HPDE6-E6E7 (cell line): Measurements from ENCODE around the gene ERMN.

ENCODE experiments used
- DNase-seq: peaks from one replicate; pipeline ENCODE4 v3.0.0; 2011; ENCODE audit warnings: missing footprints; ENCODE audit errors: extremely low spot score

The ERMN gene

DNA sequence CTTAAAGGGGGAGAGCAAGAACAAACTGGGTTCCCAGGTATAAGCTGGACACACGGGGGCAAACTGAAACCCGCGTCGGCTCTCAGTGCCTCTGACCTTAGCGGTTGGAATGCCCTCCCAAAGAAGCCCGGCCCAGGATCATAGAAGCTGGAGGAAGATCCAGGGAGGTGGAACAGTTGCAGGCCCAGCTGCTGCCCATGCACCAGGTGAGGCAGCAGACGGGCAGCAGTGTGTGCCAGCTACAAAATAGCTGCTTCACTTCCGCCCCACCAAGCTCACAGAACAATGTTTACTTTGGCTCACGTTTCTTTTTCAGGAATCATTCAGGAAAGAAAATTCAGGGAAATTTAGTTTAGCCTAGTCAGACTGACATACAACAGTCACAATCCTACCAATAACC lies 3.9 kb upstream of the ERMN start:
- no peak for DNase-seq

DNA sequence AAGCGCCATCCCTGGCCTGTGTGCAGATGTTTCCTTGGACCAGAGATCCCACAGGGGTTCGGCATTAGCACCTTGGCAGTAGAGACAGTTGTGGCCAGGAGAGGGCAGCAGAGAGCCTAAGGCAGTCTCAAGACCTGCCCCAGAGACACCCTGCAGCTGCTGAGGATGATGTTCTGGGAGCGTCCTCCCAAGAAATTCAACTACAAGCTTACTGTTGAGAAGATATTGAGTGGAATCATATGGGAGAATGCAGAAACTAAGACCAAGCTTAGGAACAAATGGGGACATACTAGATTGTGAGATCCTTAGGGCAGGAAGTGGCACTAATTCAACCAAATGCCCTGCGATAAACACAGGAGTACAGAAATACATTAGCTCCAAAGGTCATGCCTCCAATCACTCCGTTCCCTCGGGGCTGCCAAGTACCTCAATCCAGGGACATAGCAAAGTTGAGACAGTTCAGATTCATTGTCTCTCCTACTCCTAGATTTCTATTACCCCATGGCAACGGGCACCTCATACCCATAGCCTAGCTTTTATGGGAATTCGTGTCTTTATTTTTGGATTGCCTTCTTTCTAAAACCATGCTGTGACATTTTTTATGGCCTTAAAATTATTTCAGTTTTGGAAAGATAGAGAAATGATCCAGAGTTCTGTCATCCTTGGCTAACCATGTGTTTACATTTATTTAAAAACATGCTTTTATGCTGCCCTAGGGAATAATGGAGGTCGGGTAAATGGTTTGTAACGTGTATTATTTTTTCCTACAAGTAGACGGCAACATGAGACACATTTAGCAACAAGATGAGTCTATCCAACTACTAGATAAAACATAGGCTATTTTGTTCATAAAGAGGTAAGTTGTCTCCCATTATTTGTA lies 2.2 kb upstream of the ERMN start:
- peak; percentile 84 for DNase-seq

DNA sequence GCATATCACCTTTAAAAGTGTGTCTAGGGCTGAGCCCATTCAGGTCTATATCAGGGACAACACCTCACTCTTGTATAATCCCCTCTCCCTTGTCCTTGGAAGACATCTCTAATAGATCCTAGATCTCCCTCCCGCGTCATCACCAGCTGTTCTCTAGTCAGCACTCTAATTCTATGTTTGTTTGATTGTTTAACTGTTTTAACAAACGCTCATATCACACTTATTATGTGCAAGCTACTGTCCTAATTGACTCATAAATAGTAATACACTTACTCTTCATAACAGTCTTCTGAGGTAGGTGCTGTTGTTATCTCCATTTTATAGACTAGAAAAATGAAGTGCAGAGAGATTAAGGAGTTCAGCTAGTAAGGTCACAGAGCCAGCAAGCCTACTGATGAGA lies 1.6 kb upstream of the ERMN start:
- no peak for DNase-seq

DNA sequence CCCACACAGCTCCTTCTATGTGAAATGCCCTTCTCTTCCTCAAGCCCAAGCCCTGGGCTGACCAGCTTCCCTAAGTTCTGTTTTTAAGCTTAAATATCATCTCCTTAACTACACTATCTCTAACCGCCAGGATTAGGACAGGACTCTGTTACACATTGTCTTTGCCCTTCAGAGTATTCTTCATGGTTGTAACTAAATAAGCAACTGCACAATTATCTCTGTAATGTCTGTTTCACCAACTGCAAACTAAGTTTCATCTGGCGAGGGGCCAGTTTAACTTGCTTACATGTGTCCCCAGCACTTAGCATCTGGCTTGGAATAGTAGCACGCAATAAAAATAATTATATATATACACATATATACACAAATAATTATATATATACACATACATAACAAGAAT lies 1.1 kb upstream of the ERMN start:
- no peak for DNase-seq

DNA sequence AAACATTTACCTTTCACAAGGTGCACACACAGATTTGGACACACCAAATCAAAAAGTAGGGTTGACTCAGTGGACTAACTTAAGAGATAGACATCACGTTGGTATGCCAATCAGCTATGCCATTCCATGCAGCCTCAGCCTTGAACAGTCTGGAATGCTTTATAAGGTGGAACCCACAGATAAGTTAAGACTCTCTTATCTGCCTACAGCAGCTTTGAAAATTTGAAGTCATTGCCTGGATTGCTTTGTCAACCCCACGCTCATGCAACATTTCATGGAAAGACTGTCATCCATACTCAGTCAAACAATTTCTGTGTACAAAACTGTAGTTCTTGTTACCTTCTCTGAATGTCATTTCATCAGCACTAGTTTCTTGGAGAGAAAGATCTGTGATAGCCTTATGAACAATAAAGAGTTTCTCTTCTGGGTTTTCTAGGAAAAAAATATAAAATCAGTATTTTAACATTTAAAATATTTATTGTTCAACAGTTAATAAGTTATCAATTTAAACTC lies 1.2 kb downstream of the ERMN start:
- no peak for DNase-seq

DNA sequence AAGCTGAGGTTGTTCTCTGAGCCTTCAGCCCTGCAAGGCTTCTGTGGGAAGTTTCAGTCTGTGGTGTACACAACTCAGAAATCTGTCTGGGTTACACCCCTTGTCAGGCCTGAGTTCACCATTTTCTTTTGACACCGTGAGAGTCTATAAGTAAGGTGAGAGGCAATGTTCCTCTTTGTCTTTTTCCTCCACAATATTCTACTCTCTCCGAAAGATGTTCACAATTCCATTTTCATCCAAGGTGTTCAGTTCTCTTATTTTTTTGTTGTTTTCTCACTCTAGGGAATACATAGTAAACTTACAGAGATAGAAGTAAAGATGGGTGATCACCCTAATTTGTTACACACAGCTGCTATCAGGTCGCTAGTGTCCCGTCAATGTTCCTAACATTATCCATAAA lies 3.2 kb downstream of the ERMN start:
- DNase-seq: no peak

DNA sequence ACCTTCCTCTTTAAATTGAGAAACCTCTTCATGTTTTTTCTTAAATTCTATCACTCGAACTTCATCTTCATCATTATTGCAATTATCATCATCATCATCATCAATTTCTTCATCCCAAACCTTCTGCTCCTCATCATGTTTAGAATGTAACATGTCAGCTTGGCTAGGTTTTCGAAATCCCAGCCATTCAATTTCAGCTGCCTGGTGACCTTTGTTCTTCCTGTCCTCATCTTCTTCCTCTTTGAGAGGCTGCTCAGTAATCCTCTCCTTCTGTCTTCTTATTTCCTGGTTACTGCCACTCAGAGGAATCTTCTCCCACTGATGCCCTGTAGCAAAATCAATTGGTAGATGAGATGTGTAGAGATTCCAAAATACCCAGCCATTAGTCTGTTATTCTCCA lies 4.2 kb downstream of the ERMN start:
- no peak for DNase-seq

DNA sequence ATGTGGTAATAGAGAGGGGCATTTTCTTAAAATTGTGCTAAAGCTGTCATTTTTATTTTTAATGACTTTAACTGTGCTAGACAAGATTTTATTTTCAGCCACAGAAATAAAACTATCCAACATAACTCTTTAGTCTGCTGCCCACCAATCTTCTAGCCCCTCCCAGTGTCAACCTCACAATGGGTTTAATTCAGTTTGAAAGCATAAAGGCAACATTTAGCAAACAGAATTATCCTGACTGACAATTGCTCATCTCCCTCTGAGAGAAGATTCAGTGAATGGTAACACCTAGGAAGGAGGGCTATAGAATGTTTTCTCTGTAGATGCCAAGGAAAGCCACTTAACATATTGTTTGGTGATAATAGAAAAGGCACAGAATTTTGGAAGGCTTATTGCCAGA lies 5.2 kb downstream of the ERMN start:
- no peak for DNase-seq

DNA sequence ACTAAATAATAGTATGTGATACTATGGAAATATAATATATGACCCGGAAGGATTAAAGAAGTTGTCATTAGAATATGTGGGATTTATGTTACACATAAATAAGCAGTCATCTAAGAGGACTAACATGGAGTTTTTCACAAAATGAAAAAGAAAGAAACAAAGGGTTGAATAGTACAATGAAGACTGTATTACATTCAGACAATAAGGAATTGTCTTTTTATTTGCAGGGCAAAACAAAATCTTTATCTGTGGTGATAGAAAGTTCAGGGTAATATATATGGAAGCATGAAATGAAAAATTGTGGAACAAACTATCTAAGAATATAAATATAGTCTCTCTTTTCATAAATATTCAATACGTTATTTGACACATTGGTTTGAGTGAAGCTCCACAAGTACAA lies 5.8 kb downstream of the ERMN start:
- no peak for DNase-seq

DNA sequence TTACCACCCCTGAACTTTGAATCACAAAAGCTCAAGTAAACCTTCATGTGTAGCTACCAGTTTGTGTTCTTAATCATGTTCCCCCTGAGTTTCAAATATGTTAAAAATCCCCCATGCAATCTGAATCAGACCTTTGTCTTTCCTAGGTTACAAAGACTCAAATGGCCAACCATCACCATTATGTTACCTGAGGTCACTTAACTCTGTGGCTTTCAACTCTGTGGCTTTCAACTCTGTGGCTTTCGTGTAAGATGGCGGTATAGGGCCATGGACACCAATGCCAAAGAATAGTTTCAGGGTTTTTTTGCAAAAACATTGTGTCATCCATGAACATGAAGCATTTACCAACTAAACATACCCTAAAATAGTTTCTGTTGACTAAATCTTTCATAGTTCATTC lies 6.7 kb downstream of the ERMN start:
- no peak for DNase-seq

DNA sequence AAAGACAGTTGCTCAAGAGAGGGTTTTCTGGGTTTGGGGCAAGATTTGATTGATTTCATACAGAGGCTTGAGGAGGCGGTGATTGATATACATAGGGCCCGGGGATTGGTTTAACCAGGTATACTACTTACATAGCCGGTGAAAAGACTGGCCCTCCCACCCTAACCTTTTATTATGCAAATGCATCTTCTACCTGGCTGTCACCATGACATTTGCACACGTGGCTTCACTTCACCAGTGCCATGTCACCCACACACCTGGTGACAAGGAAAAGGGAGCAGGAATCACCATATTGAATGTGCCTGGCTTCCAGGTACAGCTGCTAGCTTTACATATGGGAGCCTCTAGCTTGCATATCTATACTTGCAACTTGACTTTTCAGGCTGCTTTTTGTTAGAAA lies 9.7 kb downstream of the ERMN start:
- DNase-seq: no peak

DNA sequence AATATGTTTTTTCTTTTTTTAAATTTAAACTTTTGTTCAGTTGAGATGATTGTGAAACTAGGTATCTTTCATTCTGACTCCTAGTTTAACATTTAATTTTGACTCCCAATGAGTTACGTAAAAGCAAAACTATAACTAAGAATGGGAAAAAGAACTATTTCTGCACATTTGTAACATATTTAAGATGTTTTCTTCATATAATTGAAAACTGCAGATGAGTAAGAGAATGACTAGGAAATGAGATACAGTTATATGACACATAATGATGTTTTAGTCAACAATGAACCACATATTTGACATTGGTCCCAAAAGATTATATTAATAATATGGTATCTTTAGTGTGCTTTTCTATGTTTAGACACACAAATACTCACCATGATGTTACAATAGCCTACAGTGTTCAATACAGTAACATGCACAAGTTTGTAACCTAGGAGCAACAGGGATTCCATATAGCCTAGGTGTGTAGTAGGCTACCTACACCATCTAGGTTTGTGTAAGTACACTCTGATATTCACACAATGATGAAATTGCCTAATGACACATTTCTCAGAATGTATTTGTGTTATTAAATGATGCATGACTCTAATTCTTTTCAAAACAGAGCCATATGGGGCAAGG lies 12.6 kb downstream of the ERMN start:
- DNase-seq: no peak

DNA sequence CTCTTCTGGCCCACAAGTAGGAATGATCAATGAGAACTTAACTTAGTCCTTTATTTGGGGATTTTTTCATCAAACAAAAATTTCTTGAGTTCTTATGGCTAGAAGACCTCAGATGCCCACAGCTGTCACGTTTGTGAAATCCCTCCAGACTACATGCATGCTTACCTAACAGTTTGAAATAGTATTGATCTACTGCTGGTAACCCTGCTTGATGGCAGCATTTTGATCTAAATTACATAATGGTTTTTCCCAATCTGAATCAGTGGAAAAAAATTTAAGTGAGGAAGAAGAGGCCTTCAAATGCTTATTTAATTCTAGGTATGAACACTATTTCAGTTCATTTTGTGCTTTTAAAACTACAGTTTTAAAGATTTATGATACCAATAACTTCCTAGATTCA lies 13.9 kb downstream of the ERMN start:
- no peak for DNase-seq

DNA sequence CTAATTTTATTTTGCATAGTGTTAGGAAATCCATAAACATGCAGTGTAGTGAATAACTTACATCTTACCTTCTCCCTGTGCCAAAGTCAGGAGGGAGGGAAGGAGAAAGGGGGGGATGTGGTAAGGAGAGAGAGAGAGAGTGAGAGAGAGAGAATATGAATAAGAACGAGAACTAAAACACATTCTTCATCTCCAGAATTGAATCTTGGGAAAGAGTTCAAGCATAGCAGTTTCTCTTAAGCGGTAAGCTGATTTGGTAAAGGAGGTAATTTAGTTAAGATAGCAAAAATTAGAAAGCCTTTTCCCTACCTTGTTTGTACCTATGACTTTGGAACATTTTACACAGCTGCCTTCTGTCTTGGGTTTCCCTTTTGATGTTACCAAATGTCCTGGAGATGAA lies 15.7 kb downstream of the ERMN start:
- DNase-seq: no peak

DNA sequence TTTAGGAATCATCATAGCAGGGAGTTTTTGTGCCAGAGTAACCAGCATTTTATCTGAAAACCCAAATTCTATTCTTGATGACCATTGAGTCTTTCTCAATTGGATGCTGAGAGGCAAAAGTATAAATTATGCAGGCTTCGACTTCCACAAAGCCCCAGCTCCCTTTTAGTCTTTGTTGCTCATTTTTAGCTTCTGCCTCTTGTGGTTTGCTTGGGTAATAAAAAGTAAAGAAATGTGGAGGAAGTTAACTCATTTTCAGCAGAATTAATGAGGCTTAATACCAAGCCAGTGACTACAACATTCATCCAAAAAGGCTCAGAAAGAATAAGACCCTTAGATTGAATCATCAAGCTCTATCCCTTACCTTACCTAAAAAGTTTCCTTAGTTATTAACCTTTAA lies 18.6 kb downstream of the ERMN start:
- DNase-seq: no peak

DNA sequence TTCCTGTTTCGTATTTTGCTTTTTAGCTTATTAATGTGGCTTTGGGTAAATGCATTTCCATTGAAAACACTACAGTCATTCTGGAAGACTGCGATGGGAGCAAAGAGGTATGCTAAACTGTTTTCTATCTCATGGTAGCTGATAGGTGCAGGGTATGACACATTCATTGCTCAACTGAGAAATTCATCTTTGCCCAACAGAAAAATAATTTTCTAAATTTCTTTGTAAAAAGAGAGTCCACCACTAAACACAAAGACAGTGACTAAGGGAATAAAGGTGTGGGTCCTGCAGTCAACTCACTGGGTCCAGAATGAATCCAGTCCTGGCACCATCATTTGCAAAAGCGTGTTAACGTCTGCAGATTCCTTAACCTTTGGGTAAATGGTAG lies 19.9 kb downstream of the ERMN start:
- DNase-seq: no peak

DNA sequence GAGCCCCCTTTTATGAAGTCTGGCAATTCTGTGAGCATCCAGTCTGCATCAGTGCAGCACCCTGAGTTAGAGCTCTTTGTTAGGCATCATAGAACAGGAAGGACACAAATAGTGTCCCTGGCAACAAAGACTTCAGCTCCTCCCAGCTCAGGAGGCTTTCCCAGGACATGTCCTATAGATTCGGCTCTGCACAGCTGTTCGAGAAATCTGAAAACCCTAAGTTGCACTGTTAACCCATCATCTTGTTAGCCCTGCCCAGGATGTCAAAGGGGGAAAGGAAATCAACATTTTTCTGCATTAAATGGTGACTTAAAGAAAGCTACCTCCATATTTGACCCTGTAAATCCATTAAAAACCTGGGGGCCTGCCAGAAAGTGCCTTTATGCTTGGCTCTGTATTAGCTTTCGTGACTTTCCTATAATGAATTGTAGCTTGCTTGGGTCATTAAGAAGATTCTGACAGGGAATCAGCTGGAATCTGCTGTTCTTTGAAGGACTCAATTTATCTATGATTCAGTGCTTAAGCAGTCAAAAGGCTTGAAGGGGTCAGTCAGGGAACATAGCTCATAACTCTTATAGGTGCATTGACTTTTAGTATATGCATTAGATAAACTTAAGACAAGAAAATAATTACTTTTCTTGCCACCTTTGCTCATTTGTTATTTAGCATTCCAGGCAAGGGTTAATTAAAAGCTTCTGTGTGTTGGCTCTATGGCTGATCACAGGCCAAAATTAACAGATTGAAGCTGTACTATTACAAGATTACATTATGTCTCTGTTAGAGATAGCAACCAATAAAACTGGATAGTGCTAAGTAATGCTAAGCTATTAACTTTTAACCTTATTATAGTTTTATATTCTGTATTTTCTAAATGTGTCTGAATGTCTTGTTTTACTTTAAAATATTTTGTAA lies 20.6 kb downstream of the ERMN start:
- no peak for DNase-seq

DNA sequence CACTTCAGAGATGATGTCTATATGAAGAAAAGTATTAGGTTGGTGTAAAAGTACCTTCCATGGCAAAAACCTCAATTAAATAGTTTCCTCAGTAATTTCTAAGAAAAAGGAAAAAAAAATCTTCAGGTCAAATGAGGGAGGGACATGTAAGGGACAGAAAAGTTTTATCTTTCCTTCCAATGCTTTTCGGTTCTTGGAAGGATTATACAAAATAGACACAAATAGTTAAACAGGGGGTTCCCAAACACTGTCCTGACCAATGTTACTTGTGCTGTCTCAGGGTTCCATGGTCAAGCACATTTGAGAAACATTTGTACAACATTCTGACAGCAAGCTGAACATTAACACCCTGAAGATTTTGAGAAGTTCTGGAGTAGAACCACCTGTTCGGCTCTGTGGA lies 22.0 kb downstream of the ERMN start:
- DNase-seq: no peak

DNA sequence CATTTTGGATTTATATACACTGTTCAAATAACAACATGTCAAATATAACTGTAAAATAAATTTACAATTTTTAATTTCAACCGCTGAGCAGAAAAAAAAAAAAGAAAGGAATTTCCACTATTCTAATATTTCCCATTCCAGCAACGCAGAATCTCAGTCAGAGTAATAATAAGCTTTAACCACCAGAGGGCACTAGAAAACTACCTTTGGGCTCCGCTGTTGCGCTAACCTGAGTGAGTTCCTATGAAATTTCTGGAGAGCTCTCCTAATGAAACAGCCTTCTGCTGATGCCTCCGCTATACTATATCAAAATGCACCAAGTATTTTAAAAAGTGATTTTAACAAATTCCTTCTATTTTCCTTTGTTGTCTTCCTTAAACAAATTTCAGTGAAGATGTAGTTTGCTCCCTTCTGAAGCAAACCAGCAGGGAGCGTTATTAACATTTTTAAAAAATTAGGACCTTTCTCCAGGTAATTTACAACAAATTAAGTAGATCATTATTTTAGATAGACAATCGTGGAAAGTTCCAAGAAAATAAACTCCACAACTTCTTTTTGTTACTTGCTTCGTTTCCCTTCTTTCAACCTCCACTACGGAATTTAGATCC lies 23.0 kb downstream of the ERMN start:
- DNase-seq: peak; percentile 23

DNA sequence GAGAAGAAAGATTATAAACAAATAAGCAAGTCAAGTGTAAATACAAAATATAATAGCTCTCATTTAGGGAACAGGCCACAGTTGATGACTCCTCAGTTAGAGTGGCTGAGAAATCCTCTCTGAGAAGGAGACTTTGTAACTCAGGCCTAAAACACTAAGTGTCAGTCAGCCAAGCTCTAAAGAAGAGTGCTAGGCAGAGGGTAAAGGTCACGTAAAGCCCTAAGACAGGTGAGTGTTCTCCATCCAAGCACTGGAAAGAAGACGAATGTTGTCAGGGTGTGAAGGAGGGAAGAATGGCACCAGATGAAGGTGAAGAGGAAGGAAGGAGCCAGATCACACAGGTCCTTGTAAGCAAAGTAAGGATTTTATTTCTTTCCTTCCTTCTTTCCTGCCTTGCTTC lies 24.3 kb downstream of the ERMN start:
- no peak for DNase-seq

DNA sequence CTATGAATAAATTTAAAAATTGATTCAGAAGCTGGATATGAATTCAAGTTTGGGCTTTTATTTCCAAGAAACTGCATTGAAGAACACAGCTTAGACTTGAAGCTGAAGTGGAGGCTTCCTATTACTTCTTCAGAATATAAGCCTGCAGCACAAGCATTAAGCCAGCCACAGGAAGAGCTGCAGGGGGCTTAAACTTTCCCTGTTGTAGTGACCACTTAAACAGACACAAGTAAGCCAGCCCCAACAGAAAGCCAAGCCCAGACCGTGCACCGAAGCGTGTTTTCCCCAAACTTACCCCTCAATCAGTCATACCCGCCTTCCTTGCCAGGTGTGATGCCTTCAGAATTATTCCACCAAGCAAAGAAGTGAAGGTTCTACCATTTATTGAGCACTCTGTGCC lies 28.7 kb downstream of the ERMN start:
- DNase-seq: no peak

DNA sequence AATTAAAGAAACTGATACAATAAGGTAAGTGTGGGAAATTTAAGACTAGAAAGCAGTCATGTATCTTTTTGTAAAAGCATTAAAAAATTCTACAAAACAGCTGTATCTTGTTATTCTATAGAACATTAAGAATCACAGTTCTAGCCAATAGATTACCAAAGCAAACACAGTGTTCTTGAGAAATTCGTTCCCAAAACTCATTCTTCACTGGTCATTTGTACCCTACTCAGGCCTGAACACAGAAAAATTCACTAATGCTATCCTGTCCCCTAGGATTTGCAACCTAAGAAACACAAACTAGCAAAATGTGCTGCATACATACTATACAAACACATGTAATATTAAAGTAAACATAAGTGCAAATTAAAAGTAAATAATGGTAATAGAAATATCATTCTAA lies 29.1 kb downstream of the ERMN start:
- DNase-seq: no peak
